ENCODE data around the gene SACM1L. TPM values are rescaled to one million over a fixed set of nuclear protein-coding genes. Genes with fewer than 3 reads are reported as not detected.

Gene SACM1L
- total RNA-seq, 1 experiment from 2014 or later = 25.2 TPM

- DNase-seq (ENCODE audit: low read depth in 1 of 2, low spot score in 2 of 2) = peak; percentile 72 to 92
- Histone ChIP-seq H3K9me3 (replicated peaks) (no peaks in the 10 kb centered on the region), H3K4me1 (replicated peaks) (peaks cover 25% of the 10 kb centered on the region), H3K36me3 (no peaks in the 10 kb centered on the region), H3K4me3 (no peak overlapping the region), H3K27ac (no peak overlapping the region; the same call in 1 of the 2 replicates), H3K27me3 (replicated peaks) (no peaks in the 10 kb centered on the region)
Measured at GRCh38 chr3:45776611-45777010, 87.4 kb downstream of the SACM1L start.

- no peaks in the 10 kb centered on the region for H3K36me3 ChIP-seq
- DNase-seq (ENCODE audit: low read depth in 1 of 2, low spot score in 2 of 2) = peak in 1 of 2 experiments; percentile 4
- H3K4me3 ChIP-seq = no peak overlapping the region
- H3K9me3 ChIP-seq (replicated peaks) = no peaks in the 10 kb centered on the region
- H3K27ac ChIP-seq = no peak overlapping the region
- H3K27me3 ChIP-seq (replicated peaks) = no peaks in the 10 kb centered on the region
- H3K4me1 ChIP-seq (replicated peaks) = peaks cover 25% of the 10 kb centered on the region
Measured at GRCh38 chr3:45777111-45777745, 88.0 kb downstream of the SACM1L start.

- Histone ChIP-seq H3K4me1 (replicated peaks) (peaks cover 25% of the 10 kb centered on the region), H3K9me3 (replicated peaks) (no peaks in the 10 kb centered on the region), H3K4me3 (no peak overlapping the region), H3K27ac (no peak overlapping the region), H3K36me3 (no peaks in the 10 kb centered on the region), H3K27me3 (replicated peaks) (no peaks in the 10 kb centered on the region)
- DNase-seq (ENCODE audit: low read depth in 1 of 2, low spot score in 2 of 2) = no peak
Measured at GRCh38 chr3:45777746-45778386, 88.7 kb downstream of the SACM1L start.

- peaks cover 25% of the 10 kb centered on the region for H3K4me1 ChIP-seq (replicated peaks)
- no peak for DNase-seq (ENCODE audit: low read depth in 1 of 2, low spot score in 2 of 2)
- H3K36me3 ChIP-seq = no peaks in the 10 kb centered on the region
- no peaks in the 10 kb centered on the region for H3K9me3 ChIP-seq (replicated peaks)
- H3K4me3 ChIP-seq = no peak overlapping the region
- no peaks in the 10 kb centered on the region for H3K27me3 ChIP-seq (replicated peaks)
- H3K27ac ChIP-seq = no peak overlapping the region
Measured at GRCh38 chr3:45778761-45779201, 89.6 kb downstream of the SACM1L start.

GRCh38 chr3:45779746-45780735 lies 90.8 kb downstream of the SACM1L start:
- no peak for DNase-seq (ENCODE audit: low read depth in 1 of 2, low spot score in 2 of 2)
- Histone ChIP-seq H3K9me3 (replicated peaks) (no peaks in the 10 kb centered on the region), H3K27ac (no peak overlapping the region), H3K4me1 (replicated peaks) (peaks cover 25% of the 10 kb centered on the region), H3K36me3 (no peaks in the 10 kb centered on the region), H3K4me3 (no peak overlapping the region), H3K27me3 (replicated peaks) (no peaks in the 10 kb centered on the region)

GRCh38 chr3:45781271-45781670 lies 92.1 kb downstream of the SACM1L start:
- Histone ChIP-seq H3K36me3 (no peaks in the 10 kb centered on the region), H3K4me1 (replicated peaks) (peaks cover 13% of the 10 kb centered on the region), H3K27ac (no peak overlapping the region), H3K27me3 (replicated peaks) (no peaks in the 10 kb centered on the region), H3K4me3 (no peak overlapping the region), H3K9me3 (replicated peaks) (no peaks in the 10 kb centered on the region)
- DNase-seq (ENCODE audit: low read depth in 1 of 2, low spot score in 2 of 2) = no peak

GRCh38 chr3:45781841-45782240 lies 92.6 kb downstream of the SACM1L start:
- Histone ChIP-seq H3K36me3 (no peaks in the 10 kb centered on the region), H3K4me3 (no peak overlapping the region), H3K27me3 (replicated peaks) (no peaks in the 10 kb centered on the region), H3K4me1 (replicated peaks) (peaks cover 8% of the 10 kb centered on the region), H3K27ac (no peak overlapping the region), H3K9me3 (replicated peaks) (no peaks in the 10 kb centered on the region)
- no peak for DNase-seq (ENCODE audit: low read depth in 1 of 2, low spot score in 2 of 2)

GRCh38 chr3:45782381-45782780 lies 93.2 kb downstream of the SACM1L start:
- Histone ChIP-seq H3K4me1 (replicated peaks) (peaks cover 2% of the 10 kb centered on the region), H3K27me3 (replicated peaks) (no peaks in the 10 kb centered on the region), H3K27ac (no peak overlapping the region), H3K36me3 (no peaks in the 10 kb centered on the region), H3K9me3 (replicated peaks) (no peaks in the 10 kb centered on the region), H3K4me3 (no peak overlapping the region)
- DNase-seq (ENCODE audit: low read depth in 1 of 2, low spot score in 2 of 2) = no peak

GRCh38 chr3:45783667-45784066 lies 94.5 kb downstream of the SACM1L start:
- DNase-seq (ENCODE audit: low read depth in 1 of 2, low spot score in 2 of 2) = no peak
- Histone ChIP-seq H3K9me3 (replicated peaks) (0 out of 2 replicates have a peak, but pooled peaks cover under 1% of the 10 kb centered on the region), H3K4me1 (replicated peaks) (no peaks in the 10 kb centered on the region), H3K27ac (no peak overlapping the region), H3K4me3 (no peak overlapping the region), H3K27me3 (replicated peaks) (no peaks in the 10 kb centered on the region), H3K36me3 (no peaks in the 10 kb centered on the region)

GRCh38 chr3:45785605-45786150 lies 96.5 kb downstream of the SACM1L start:
- H3K27ac ChIP-seq = no peak overlapping the region
- DNase-seq (ENCODE audit: low read depth in 1 of 2, low spot score in 2 of 2) = no peak
- H3K27me3 ChIP-seq (replicated peaks) = no peaks in the 10 kb centered on the region
- no peaks in the 10 kb centered on the region for H3K4me1 ChIP-seq (replicated peaks)
- no peaks in the 10 kb centered on the region for H3K36me3 ChIP-seq
- 0 out of 2 replicates have a peak, but pooled peaks cover 3% of the 10 kb centered on the region for H3K9me3 ChIP-seq (replicated peaks)
- H3K4me3 ChIP-seq = no peak overlapping the region

- DNase-seq (ENCODE audit: low read depth in 1 of 2, low spot score in 2 of 2) = no peak
- no peaks in the 10 kb centered on the region for H3K36me3 ChIP-seq
- no peaks in the 10 kb centered on the region for H3K27me3 ChIP-seq (replicated peaks)
- 0 out of 2 replicates have a peak, but pooled peaks cover 3% of the 10 kb centered on the region for H3K9me3 ChIP-seq (replicated peaks)
- H3K4me3 ChIP-seq = no peak overlapping the region
- no peaks in the 10 kb centered on the region for H3K4me1 ChIP-seq (replicated peaks)
- no peak overlapping the region for H3K27ac ChIP-seq
Measured at GRCh38 chr3:45786801-45787495, 97.8 kb downstream of the SACM1L start.

GRCh38 chr3:45787551-45787950 lies 98.4 kb downstream of the SACM1L start:
- Histone ChIP-seq H3K27me3 (replicated peaks) (no peaks in the 10 kb centered on the region), H3K27ac (no peak overlapping the region), H3K4me3 (no peak overlapping the region), H3K36me3 (no peaks in the 10 kb centered on the region), H3K9me3 (replicated peaks) (0 out of 2 replicates have a peak, but pooled peaks cover 3% of the 10 kb centered on the region), H3K4me1 (replicated peaks) (no peaks in the 10 kb centered on the region)
- no peak for DNase-seq (ENCODE audit: low read depth in 1 of 2, low spot score in 2 of 2)

- H3K9me3 ChIP-seq (replicated peaks) = 0 out of 2 replicates have a peak, but pooled peaks cover 3% of the 10 kb centered on the region
- no peak for DNase-seq (ENCODE audit: low read depth in 1 of 2, low spot score in 2 of 2)
- no peaks in the 10 kb centered on the region for H3K36me3 ChIP-seq
- no peak overlapping the region for H3K4me3 ChIP-seq
- H3K4me1 ChIP-seq (replicated peaks) = no peaks in the 10 kb centered on the region
- no peak overlapping the region for H3K27ac ChIP-seq
- peaks cover 8% of the 10 kb centered on the region for H3K27me3 ChIP-seq (replicated peaks)
Measured at GRCh38 chr3:45789235-45789812, 100.1 kb downstream of the SACM1L start.
